ENCODE data around the gene MAT2B. TPM values are rescaled to one million over a fixed set of nuclear protein-coding genes. Genes with fewer than 3 reads are reported as not detected.

MAT2B gene
- total RNA-seq, 1 experiment from 2014 or later: 72.5 TPM

GRCh38 chr5:163548649-163549048 is 43.2 kb downstream of the MAT2B start:
- Histone ChIP-seq H3K9me2 (replicated peaks; ENCODE audit: insufficient read depth, low read length) (no peaks in the 10 kb centered on the region), H3K4me1 (ENCODE audit: low read length) (peaks cover 8% of the 10 kb centered on the region), H3K9ac (ENCODE audit: low read length) (no peak overlapping the region), H3K36me3 (ENCODE audit: insufficient read depth, low read length) (no peaks in the 10 kb centered on the region), H4K20me1 (ENCODE audit: insufficient read depth, low read depth, low read length) (0 out of 2 replicates have a peak, but pooled peaks cover 4% of the 10 kb centered on the region), H3K4me2 (ENCODE audit: low read depth, low read length, poor library complexity, severe bottlenecking) (no peak overlapping the region), H3K9me3 (ENCODE audit: low read length) (no peaks in the 10 kb centered on the region), H2AFZ (ENCODE audit: low read length) (no peak overlapping the region), H3K27ac (ENCODE audit: low read length) (no peak overlapping the region), H3K79me2 (ENCODE audit: low read length) (no peaks in the 10 kb centered on the region), H3K27me3 (ENCODE audit: low read length) (no peaks in the 10 kb centered on the region), H3K4me3 (ENCODE audit: low read length) (no peak overlapping the region)
- no peak for DNase-seq

GRCh38 chr5:163551156-163551555 is 45.7 kb downstream of the MAT2B start:
- Histone ChIP-seq H3K36me3 (ENCODE audit: insufficient read depth, low read length) (no peaks in the 10 kb centered on the region), H3K9me2 (replicated peaks; ENCODE audit: insufficient read depth, low read length) (no peaks in the 10 kb centered on the region), H3K9me3 (ENCODE audit: low read length) (no peaks in the 10 kb centered on the region), H3K27me3 (ENCODE audit: low read length) (no peaks in the 10 kb centered on the region), H3K27ac (ENCODE audit: low read length) (no peak overlapping the region), H3K4me1 (ENCODE audit: low read length) (no peaks in the 10 kb centered on the region), H4K20me1 (ENCODE audit: insufficient read depth, low read depth, low read length) (no peaks in the 10 kb centered on the region), H3K4me3 (ENCODE audit: low read length) (no peak overlapping the region), H3K4me2 (ENCODE audit: low read depth, low read length, poor library complexity, severe bottlenecking) (no peak overlapping the region), H2AFZ (ENCODE audit: low read length) (no peak overlapping the region), H3K9ac (ENCODE audit: low read length) (no peak overlapping the region), H3K79me2 (ENCODE audit: low read length) (no peaks in the 10 kb centered on the region)
- DNase-seq: no peak

- no peak for DNase-seq
- Histone ChIP-seq H4K20me1 (ENCODE audit: insufficient read depth, low read depth, low read length) (no peaks in the 10 kb centered on the region), H3K79me2 (ENCODE audit: low read length) (no peaks in the 10 kb centered on the region), H2AFZ (ENCODE audit: low read length) (no peak overlapping the region), H3K4me3 (ENCODE audit: low read length) (no peak overlapping the region), H3K27ac (ENCODE audit: low read length) (no peak overlapping the region), H3K9ac (ENCODE audit: low read length) (no peak overlapping the region), H3K9me2 (replicated peaks; ENCODE audit: insufficient read depth, low read length) (no peaks in the 10 kb centered on the region), H3K4me2 (ENCODE audit: low read depth, low read length, poor library complexity, severe bottlenecking) (no peak overlapping the region), H3K36me3 (ENCODE audit: insufficient read depth, low read length) (no peaks in the 10 kb centered on the region), H3K27me3 (ENCODE audit: low read length) (0 out of 2 replicates have a peak, but pooled peaks cover 3% of the 10 kb centered on the region), H3K4me1 (ENCODE audit: low read length) (no peaks in the 10 kb centered on the region), H3K9me3 (ENCODE audit: low read length) (no peaks in the 10 kb centered on the region)
Measured at GRCh38 chr5:163552536-163552935, 47.1 kb downstream of the MAT2B start.

GRCh38 chr5:163561339-163561738 is 55.9 kb downstream of the MAT2B start:
- Histone ChIP-seq H3K9me3 (ENCODE audit: low read length) (no peaks in the 10 kb centered on the region), H3K79me2 (ENCODE audit: low read length) (no peaks in the 10 kb centered on the region), H3K4me2 (ENCODE audit: low read depth, low read length, poor library complexity, severe bottlenecking) (no peak overlapping the region), H3K9me2 (replicated peaks; ENCODE audit: insufficient read depth, low read length) (no peaks in the 10 kb centered on the region), H4K20me1 (ENCODE audit: insufficient read depth, low read depth, low read length) (no peaks in the 10 kb centered on the region), H2AFZ (ENCODE audit: low read length) (no peak overlapping the region), H3K27me3 (ENCODE audit: low read length) (0 out of 2 replicates have a peak, but pooled peaks cover 3% of the 10 kb centered on the region), H3K4me1 (ENCODE audit: low read length) (no peaks in the 10 kb centered on the region), H3K27ac (ENCODE audit: low read length) (no peak overlapping the region), H3K9ac (ENCODE audit: low read length) (no peak overlapping the region), H3K4me3 (ENCODE audit: low read length) (no peak overlapping the region), H3K36me3 (ENCODE audit: insufficient read depth, low read length) (no peaks in the 10 kb centered on the region)
- no peak for DNase-seq

GRCh38 chr5:163562071-163562470 is 56.7 kb downstream of the MAT2B start:
- H3K9me3 ChIP-seq (ENCODE audit: low read length): no peaks in the 10 kb centered on the region
- H3K27me3 ChIP-seq (ENCODE audit: low read length): no peaks in the 10 kb centered on the region
- H2AFZ ChIP-seq (ENCODE audit: low read length): no peak overlapping the region
- H3K79me2 ChIP-seq (ENCODE audit: low read length): no peaks in the 10 kb centered on the region
- no peaks in the 10 kb centered on the region for H3K9me2 ChIP-seq (replicated peaks; ENCODE audit: insufficient read depth, low read length)
- H3K4me3 ChIP-seq (ENCODE audit: low read length): no peak overlapping the region
- no peaks in the 10 kb centered on the region for H4K20me1 ChIP-seq (ENCODE audit: insufficient read depth, low read depth, low read length)
- H3K27ac ChIP-seq (ENCODE audit: low read length): no peak overlapping the region
- no peaks in the 10 kb centered on the region for H3K36me3 ChIP-seq (ENCODE audit: insufficient read depth, low read length)
- H3K9ac ChIP-seq (ENCODE audit: low read length): no peak overlapping the region
- DNase-seq: no peak
- H3K4me1 ChIP-seq (ENCODE audit: low read length): no peaks in the 10 kb centered on the region
- H3K4me2 ChIP-seq (ENCODE audit: low read depth, low read length, poor library complexity, severe bottlenecking): no peak overlapping the region

- Histone ChIP-seq H4K20me1 (ENCODE audit: insufficient read depth, low read depth, low read length) (no peaks in the 10 kb centered on the region), H3K36me3 (ENCODE audit: insufficient read depth, low read length) (no peaks in the 10 kb centered on the region), H3K9me2 (replicated peaks; ENCODE audit: insufficient read depth, low read length) (no peaks in the 10 kb centered on the region), H2AFZ (ENCODE audit: low read length) (no peak overlapping the region), H3K9ac (ENCODE audit: low read length) (no peak overlapping the region), H3K4me1 (ENCODE audit: low read length) (no peaks in the 10 kb centered on the region), H3K27me3 (ENCODE audit: low read length) (no peaks in the 10 kb centered on the region), H3K27ac (ENCODE audit: low read length) (no peak overlapping the region), H3K4me3 (ENCODE audit: low read length) (no peak overlapping the region), H3K79me2 (ENCODE audit: low read length) (no peaks in the 10 kb centered on the region), H3K9me3 (ENCODE audit: low read length) (no peaks in the 10 kb centered on the region), H3K4me2 (ENCODE audit: low read depth, low read length, poor library complexity, severe bottlenecking) (no peak overlapping the region)
- DNase-seq: no peak
Measured at GRCh38 chr5:163563112-163563511, 57.7 kb downstream of the MAT2B start.

- Histone ChIP-seq H3K4me3 (ENCODE audit: low read length) (no peak overlapping the region), H4K20me1 (ENCODE audit: insufficient read depth, low read depth, low read length) (no peaks in the 10 kb centered on the region), H3K9ac (ENCODE audit: low read length) (no peak overlapping the region), H2AFZ (ENCODE audit: low read length) (no peak overlapping the region), H3K27ac (ENCODE audit: low read length) (no peak overlapping the region), H3K9me2 (replicated peaks; ENCODE audit: insufficient read depth, low read length) (no peaks in the 10 kb centered on the region), H3K4me2 (ENCODE audit: low read depth, low read length, poor library complexity, severe bottlenecking) (no peak overlapping the region), H3K79me2 (ENCODE audit: low read length) (no peaks in the 10 kb centered on the region), H3K9me3 (ENCODE audit: low read length) (no peaks in the 10 kb centered on the region), H3K27me3 (ENCODE audit: low read length) (no peaks in the 10 kb centered on the region), H3K36me3 (ENCODE audit: insufficient read depth, low read length) (no peaks in the 10 kb centered on the region), H3K4me1 (ENCODE audit: low read length) (no peaks in the 10 kb centered on the region)
- no peak for DNase-seq
Measured at GRCh38 chr5:163563880-163564279, 58.5 kb downstream of the MAT2B start.

- Histone ChIP-seq H3K27me3 (ENCODE audit: low read length) (no peaks in the 10 kb centered on the region), H3K79me2 (ENCODE audit: low read length) (no peaks in the 10 kb centered on the region), H3K4me2 (ENCODE audit: low read depth, low read length, poor library complexity, severe bottlenecking) (no peak overlapping the region), H3K4me1 (ENCODE audit: low read length) (no peaks in the 10 kb centered on the region), H4K20me1 (ENCODE audit: insufficient read depth, low read depth, low read length) (0 out of 2 replicates have a peak, but pooled peaks cover 3% of the 10 kb centered on the region), H3K9me3 (ENCODE audit: low read length) (no peaks in the 10 kb centered on the region), H2AFZ (ENCODE audit: low read length) (no peak overlapping the region), H3K9me2 (replicated peaks; ENCODE audit: insufficient read depth, low read length) (no peaks in the 10 kb centered on the region), H3K4me3 (ENCODE audit: low read length) (no peak overlapping the region), H3K9ac (ENCODE audit: low read length) (no peak overlapping the region), H3K36me3 (ENCODE audit: insufficient read depth, low read length) (no peaks in the 10 kb centered on the region), H3K27ac (ENCODE audit: low read length) (no peak overlapping the region)
- DNase-seq: peak; percentile 86
Measured at GRCh38 chr5:163564321-163564938, 59.0 kb downstream of the MAT2B start.

Measured in Karpas-422 (cell line).